Cardiac muscle cell (in vitro differentiated cells and primary cell): ENCODE results near the gene PRKCQ. TPM values are rescaled to one million over a fixed set of nuclear protein-coding genes. Genes with fewer than 3 reads are reported as not detected.

Source experiments
- DNase-seq, 2 donors: peaks; one replicate each; pipeline versions ENCODE4 v3.0.0 to v3.0.0-alpha.2; 2010 to 2017; ENCODE audit warnings: low read depth in 1 of 2, low spot score in 1 of 2
- H3K27ac ChIP-seq: fragments of 200-600 bp; sonication (generic); 2 replicates; pipeline ENCODE4 v1.5.1; 2016
- H3K27me3 ChIP-seq: fragments of 200-600 bp; sonication (generic); 2 replicates; pipeline ENCODE4 v1.6.0; 2016; ENCODE audit warnings: control low read depth
- H3K36me3 ChIP-seq: fragments of 200-600 bp; sonication (generic); 2 replicates; pipeline ENCODE4 v1.5.1; 2016; ENCODE audit warnings: control low read depth
- H3K4me1 ChIP-seq: fragments of 200-600 bp; sonication (generic); 2 replicates; pipeline ENCODE4 v1.8.1; 2017; ENCODE audit warnings: low read depth, mild to moderate bottlenecking, mixed run types
- H3K4me3 ChIP-seq: fragments of 200-600 bp; sonication (generic); 2 replicates; pipeline ENCODE4 v1.5.1; 2016; ENCODE audit warnings: mild to moderate bottlenecking
- H3K9me3 ChIP-seq: fragments of 200-600 bp; sonication (generic); 2 replicates; pipeline ENCODE4 v1.5.1; 2017; ENCODE audit warnings: low read depth, mild to moderate bottlenecking, control low read depth
- CTCF ChIP-seq: IDR thresholded peaks from 2 replicates; pipeline ENCODE4 v1.5.1; 2012; ENCODE audit warnings: low read depth, mild to moderate bottlenecking, low read length
- polyA plus RNA-seq: library from polyadenylated mRNA; unstranded; fragments of >200 nt; fragmentation: Nextera tagmentation; extraction: Ambion mirVana; gene quantifications from 2 replicates; pipeline ENCODE4 v1.2.1, GENCODE V29; 2016
- total RNA-seq: library from RNA; depleted of rRNA; stranded (reverse); fragments of >200 nt; gene quantifications from 2 replicates; pipeline ENCODE4 v1.2.3, GENCODE V29; 2016

The PRKCQ gene
- total and polyA plus RNA-seq, 2 experiments from 2014 or later, result 3.7 to 4.1 TPM

DNA sequence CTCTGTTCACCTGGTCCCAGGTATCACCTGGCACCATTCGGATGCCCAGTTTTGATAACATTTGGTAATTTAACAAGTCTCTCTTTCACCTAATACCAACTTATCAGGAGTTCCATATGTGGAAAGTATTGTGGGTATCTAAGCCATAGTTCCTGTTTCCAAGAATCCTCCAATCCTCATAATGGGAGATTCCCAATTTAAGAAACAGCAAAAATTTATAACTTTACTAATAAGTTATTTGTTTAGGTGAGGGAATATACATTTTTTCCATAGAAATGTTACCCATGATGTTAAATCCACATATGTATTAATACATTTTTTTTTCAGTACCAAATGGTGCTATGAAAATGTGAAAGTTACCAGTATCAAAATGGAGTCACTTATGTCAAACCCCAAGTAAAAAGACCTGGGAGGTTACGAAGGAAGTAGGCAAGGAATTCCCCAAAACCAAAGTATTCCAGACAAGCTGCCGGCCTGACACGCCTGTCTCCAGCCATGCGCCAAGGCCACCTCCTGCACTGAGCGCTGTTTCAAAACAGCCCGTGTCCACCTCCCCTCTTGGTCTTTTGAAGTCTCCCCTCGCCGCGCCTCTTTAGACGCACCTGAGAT is 44.8 kb downstream of the PRKCQ start:
- DNase-seq, result no peak
- no peaks in the 10 kb centered on the region for H3K27me3 ChIP-seq
- no peak overlapping the region for H3K4me3 ChIP-seq
- H3K4me1 ChIP-seq, result no peaks in the 10 kb centered on the region
- no peak for TF ChIP-seq CTCF
- H3K27ac ChIP-seq, result no peak overlapping the region
- no peaks in the 10 kb centered on the region for H3K9me3 ChIP-seq
- no peaks in the 10 kb centered on the region for H3K36me3 ChIP-seq

- H3K4me1 ChIP-seq, result no peaks in the 10 kb centered on the region
- no peaks in the 10 kb centered on the region for H3K36me3 ChIP-seq
- no peak for TF ChIP-seq CTCF
- no peak for DNase-seq
- H3K4me3 ChIP-seq, result no peak overlapping the region
- no peaks in the 10 kb centered on the region for H3K9me3 ChIP-seq
- no peaks in the 10 kb centered on the region for H3K27me3 ChIP-seq
- no peak overlapping the region for H3K27ac ChIP-seq
Measured at GRCh38 chr10:6532321-6532720, 47.8 kb downstream of the PRKCQ start.

GRCh38 chr10:6530966-6531365 is 49.1 kb downstream of the PRKCQ start:
- no peak for TF ChIP-seq CTCF
- DNase-seq, result no peak

DNA sequence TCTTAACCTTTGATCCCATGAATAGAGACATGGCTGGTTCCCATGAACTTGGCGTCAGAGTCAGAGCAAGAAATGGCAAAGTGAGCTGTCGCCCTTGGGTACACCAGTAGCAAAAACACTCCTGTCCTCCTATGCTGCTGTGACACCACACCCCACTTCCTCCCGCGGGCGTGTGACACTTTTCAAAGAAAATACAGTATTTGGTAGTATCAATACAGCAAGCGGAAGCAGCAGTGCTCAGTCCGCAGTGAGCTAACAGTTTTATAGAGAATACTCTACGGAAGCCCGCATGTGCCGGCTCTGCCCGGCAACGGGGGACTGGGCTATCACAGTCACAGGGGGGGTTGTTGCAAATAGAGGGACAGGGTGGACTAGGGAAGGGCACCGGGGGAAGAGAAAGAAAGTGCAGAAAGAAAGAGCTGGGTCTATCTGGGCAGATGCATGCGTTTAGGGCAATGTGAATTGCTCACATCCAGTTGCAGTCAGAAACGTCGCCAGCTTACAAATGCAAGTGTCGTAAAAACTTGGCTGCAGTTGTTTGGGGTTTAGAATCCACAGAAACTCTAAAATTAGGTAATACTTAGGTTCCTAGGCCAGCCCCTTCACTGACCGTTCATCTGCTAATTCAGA is 49.8 kb downstream of the PRKCQ start:
- Histone ChIP-seq H3K27ac (no peak overlapping the region), H3K27me3 (no peaks in the 10 kb centered on the region), H3K4me3 (no peak overlapping the region), H3K36me3 (no peaks in the 10 kb centered on the region), H3K4me1 (no peaks in the 10 kb centered on the region), H3K9me3 (no peaks in the 10 kb centered on the region)
- DNase-seq, result no peak
- TF ChIP-seq CTCF, result no peak

More at GRCh38 chr10:6530966-6531365, 49.1 kb downstream of the PRKCQ start:
- Histone ChIP-seq H3K27me3 (no peaks in the 10 kb centered on the region), H3K9me3 (no peaks in the 10 kb centered on the region), H3K4me1 (no peaks in the 10 kb centered on the region), H3K27ac (no peak overlapping the region), H3K36me3 (no peaks in the 10 kb centered on the region), H3K4me3 (no peak overlapping the region)

DNA sequence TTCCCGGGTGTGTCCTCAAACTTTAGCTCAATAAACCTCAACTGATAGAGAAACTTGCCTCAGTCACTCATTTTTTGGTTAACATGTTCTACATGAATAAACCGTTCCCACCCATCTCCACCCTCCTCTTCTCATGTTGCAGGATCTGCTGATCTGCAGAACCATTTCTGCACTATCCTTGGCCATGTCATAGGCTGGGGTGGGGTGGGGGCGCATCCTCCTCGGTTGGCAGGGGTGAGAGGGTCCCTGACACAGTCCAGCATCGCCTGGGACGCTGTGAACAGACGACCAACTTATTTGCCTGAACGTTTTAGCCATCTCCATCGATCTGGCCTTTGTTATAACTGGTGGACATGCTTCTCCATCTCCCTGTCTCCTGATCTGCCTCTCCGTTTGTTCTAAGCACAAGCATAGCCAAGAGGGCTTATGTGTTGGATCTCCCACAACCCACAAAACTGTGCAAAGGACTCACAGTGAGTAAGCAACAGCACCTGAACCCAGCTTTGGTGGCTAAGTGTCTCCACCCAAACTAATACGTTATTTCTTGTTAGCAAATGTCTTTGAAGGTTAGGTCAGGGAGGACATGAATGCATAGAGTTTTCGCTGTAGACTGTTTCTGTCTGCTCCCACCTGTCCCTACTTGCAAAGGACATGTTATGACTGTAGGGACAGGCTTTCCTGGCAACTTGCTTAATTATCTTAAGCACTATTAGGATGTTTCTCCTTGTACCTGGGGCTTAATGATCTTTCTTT is 51.7 kb downstream of the PRKCQ start:
- DNase-seq, result no peak
- Histone ChIP-seq H3K27ac (no peak overlapping the region), H3K9me3 (no peaks in the 10 kb centered on the region), H3K27me3 (no peaks in the 10 kb centered on the region), H3K4me3 (no peak overlapping the region), H3K4me1 (no peaks in the 10 kb centered on the region), H3K36me3 (no peaks in the 10 kb centered on the region)
- no peak for TF ChIP-seq CTCF
